ENCODE results near the gene AK1.
"Not testable (repeated sequence)": the region's sequence is repeated elsewhere in the genome, so short reads cannot be mapped to it uniquely, and the experiment has no call there.

Gene AK1

GRCh38 chr9:127841087-127841835, 36.2 kb downstream of the AK1 start:
- peaks cover 4 to 57% (median 39%) of the 10 kb centered on the region in 4 donors for H3K4me1 ChIP-seq
- no peaks in the 10 kb centered on the region for H3K27me3 ChIP-seq
- no peak for TF ChIP-seq CTCF (IDR thresholded peaks at IDR 0.05)
- H3K36me3 ChIP-seq, result peaks cover 0 to 26% (median 9%) of the 10 kb centered on the region in 3 donors
- H3K27ac ChIP-seq, result peak overlapping the region; percentile 18 to 38
- no peak for DNase-seq
- H3K9me3 ChIP-seq, result no peaks in the 10 kb centered on the region
- intact Hi-C loops (cut with DNase I; ENCODE audit: low total_unique reads), result no loop called here
- H3K4me3 ChIP-seq, result no peak overlapping the region

- Histone ChIP-seq H3K4me3 (no peak overlapping the region), H3K36me3 (peaks cover 0 to 26% (median 9%) of the 10 kb centered on the region in 3 donors), H3K4me1 (peaks cover 5 to 59% (median 45%) of the 10 kb centered on the region in 4 donors), H3K27me3 (no peaks in the 10 kb centered on the region), H3K27ac (peak overlapping the region; percentile 84 to 86), H3K9me3 (no peaks in the 10 kb centered on the region)
- no peak for TF ChIP-seq CTCF (IDR thresholded peaks at IDR 0.05)
- intact Hi-C loops (cut with DNase I; ENCODE audit: low total_unique reads), result no loop called here
- peak; percentile 90 to 93 for DNase-seq
These were observed 38.9 kb downstream of the AK1 start for GRCh38 chr9:127838375-127839078.

GRCh38 chr9:127837346-127837745, 40.1 kb downstream of the AK1 start:
- peak overlapping the region; percentile 84 to 86 for H3K27ac ChIP-seq
- H3K27me3 ChIP-seq, result no peaks in the 10 kb centered on the region
- DNase-seq, result no peak
- peaks cover 0 to 20% (median 2%) of the 10 kb centered on the region in 3 donors for H3K36me3 ChIP-seq
- peaks cover 5 to 71% (median 49%) of the 10 kb centered on the region in 4 donors for H3K4me1 ChIP-seq
- no peak overlapping the region for H3K4me3 ChIP-seq
- TF ChIP-seq CTCF (IDR thresholded peaks at IDR 0.05), result no peak
- intact Hi-C loops (cut with DNase I; ENCODE audit: low total_unique reads), result no loop called here
- H3K9me3 ChIP-seq, result no peaks in the 10 kb centered on the region

GRCh38 chr9:127836561-127836960, 40.9 kb downstream of the AK1 start:
- peaks cover 5 to 79% (median 52%) of the 10 kb centered on the region in 4 donors for H3K4me1 ChIP-seq
- H3K27me3 ChIP-seq, result not testable (repeated sequence)

GRCh38 chr9:127835991-127836516, 41.4 kb downstream of the AK1 start:
- Histone ChIP-seq H3K27ac (peak overlapping the region; percentile 84 to 86), H3K36me3 (peaks cover 0 to 13% (median 0%) of the 10 kb centered on the region in 3 donors), H3K27me3 (no peaks in the 10 kb centered on the region), H3K4me3 (peak overlapping the region; percentile 12 to 39), H3K9me3 (no peaks in the 10 kb centered on the region), H3K4me1 (peaks cover 5 to 82% (median 52%) of the 10 kb centered on the region in 4 donors)
- intact Hi-C loops (cut with DNase I; ENCODE audit: low total_unique reads), result no loop called here
- no peak for TF ChIP-seq CTCF (IDR thresholded peaks at IDR 0.05)
- peak in 1 of 2 donors; percentile 58 for DNase-seq

More at GRCh38 chr9:127836561-127836960, 40.9 kb downstream of the AK1 start:
- H3K9me3 ChIP-seq; intact Hi-C loops (cut with DNase I; ENCODE audit: low total_unique reads); H3K4me3 ChIP-seq; DNase-seq: not testable (repeated sequence)
- Histone ChIP-seq H3K27ac (peak overlapping the region; percentile 84 to 86), H3K36me3 (peaks cover 0 to 16% (median 0%) of the 10 kb centered on the region in 3 donors)

- Histone ChIP-seq H3K4me1 (peaks cover 5 to 81% (median 50%) of the 10 kb centered on the region in 4 donors), H3K27me3 (no peaks in the 10 kb centered on the region), H3K4me3 (no peak overlapping the region), H3K27ac (peak overlapping the region; percentile 56 to 86), H3K9me3 (no peaks in the 10 kb centered on the region), H3K36me3 (no peaks in the 10 kb centered on the region)
- no peak for TF ChIP-seq CTCF (IDR thresholded peaks at IDR 0.05)
- intact Hi-C loops (cut with DNase I; ENCODE audit: low total_unique reads), result no loop called here
- no peak for DNase-seq
These were observed 43.9 kb downstream of the AK1 start for GRCh38 chr9:127833555-127833954.

Measured in tibial artery (tissue), 4 donors.